GM19438 (cell line): ENCODE results near the gene HMGB3.
"Not testable (repeated sequence)": the region's sequence is repeated elsewhere in the genome, so short reads cannot be mapped to it uniquely, and the experiment has no call there.

ENCODE experiments used
- ATAC-seq: cut with Tn5 transposase; IDR thresholded peaks from one replicate; pipeline ENCODE4 v1.9.1; 2021; ENCODE audit warnings: low read depth; ENCODE audit not compliant: unreplicated experiment

HMGB3 gene

GRCh38 chrX:150975655-150976390 lies 7.3 kb upstream of the HMGB3 start:
- ATAC-seq = no peak

DNA sequence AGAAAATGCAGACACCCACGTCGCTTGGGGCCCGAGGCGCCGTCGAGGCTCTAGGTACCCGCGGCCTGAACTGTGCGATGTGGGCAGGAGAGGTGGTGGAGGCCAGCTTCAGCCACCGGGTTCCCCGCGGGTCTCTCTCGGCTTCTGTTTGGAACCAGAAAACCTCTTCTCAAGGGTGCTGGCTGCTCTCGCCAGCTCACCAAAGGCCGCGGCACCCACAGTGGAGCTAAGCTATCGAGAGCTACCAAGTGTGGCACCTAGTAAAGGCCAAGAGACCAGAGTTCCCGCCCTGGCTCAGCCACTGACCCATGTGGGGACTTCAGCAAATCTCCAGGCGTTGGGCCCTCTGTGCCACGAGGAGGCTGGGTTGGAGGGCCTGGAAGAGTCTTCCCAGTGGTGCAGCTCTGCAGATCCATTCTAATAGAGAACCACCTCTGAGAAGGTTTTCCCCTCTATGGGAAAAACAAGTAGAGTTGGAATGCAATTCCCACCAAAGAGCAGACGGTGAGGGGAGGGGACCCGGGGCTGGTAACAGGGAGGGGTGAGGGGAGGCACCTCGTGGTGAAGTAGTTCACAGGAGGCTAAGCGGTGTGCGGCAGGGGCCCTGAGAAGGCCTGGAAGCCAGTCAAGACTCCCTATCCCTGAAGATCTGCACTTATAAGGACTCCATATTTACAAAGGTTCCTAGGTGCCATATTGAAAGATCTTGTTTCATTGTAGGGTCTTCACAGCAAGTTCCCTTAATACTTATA lies 5.5 kb upstream of the HMGB3 start:
- no peak for ATAC-seq

DNA sequence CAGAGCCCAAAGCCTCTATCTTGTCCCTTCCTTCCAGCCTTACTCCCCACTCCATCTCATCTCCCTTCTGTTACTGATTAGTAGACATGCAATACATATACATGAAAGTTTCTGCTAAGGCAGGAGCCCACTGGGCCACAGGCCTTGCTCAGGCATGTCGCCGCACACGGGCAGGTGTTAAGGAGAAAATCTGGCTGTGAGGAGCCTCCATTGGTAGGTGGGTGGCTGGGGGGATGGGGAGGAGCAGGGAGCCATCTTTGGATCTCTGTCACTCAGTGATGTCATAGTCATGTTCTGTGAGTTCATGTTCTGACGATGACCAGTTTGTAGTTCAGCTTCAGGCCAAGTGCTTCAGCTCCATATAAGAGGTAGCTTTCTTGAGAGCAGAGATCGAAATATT lies 2.9 kb upstream of the HMGB3 start:
- no peak for ATAC-seq

- ATAC-seq = no peak
Observed at GRCh38 chrX:150980711-150981110, 2.4 kb upstream of the HMGB3 start.

DNA sequence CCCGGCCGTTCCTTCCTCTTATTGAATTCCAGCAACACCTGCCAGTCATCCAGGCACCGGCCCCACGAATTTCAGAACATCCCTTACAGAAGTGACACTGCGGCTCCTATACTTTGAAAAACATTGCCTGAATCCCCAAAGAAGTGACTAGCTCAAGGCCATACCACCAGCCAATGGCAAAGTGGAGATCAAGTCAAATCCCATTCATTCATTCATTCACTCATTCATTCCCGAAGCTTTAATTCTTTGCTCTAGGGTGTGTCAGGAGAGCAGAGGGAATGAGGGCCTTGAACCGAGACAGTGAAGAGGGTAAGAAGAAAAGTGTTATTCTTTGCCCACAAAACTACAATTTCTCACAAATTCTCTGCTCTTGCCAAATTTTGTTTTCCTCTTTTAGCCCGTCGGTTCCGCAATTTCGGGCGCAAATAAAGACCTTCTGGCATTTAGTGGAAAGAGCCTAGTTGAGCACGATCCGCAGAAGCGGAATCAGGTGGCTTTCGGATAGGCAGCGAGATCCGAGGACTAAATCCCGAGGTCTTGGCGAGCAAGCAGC lies 824 bp upstream of the HMGB3 start:
- no peak for ATAC-seq

DNA sequence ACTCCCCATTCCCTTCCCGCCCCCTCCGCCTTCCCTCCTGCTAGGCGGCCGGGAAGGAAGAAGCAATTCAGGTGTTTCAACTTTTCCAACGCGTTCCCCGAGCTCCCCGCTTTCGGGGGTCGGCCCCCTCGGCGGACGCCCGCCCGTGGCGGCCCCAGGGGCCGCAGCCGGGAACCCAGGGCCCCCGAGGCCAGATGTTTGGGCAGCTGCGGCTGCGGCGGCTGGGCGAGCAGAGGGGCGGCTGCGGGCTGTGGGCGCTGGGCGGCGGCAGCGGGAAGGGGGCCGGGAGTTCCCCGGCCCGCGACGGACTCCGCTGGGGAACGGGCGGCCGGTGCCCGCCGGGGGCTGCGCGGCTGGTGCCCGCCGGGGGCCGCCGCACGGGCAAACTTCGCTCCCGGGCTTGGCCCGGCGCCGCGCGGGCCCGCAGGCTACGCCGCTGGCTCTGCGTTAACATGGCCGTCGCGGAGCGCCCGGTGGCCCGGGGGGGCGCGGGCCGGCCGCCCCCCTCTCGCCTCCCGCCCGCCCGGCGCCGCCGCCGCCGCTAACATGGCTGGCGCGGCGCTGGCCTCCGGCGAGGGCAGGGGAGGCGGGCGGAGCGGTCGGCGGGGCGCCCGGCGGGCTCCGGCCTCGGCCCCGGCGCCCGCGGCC lies 510 bp downstream of the HMGB3 start:
- no peak for ATAC-seq

GRCh38 chrX:150984169-150984824 lies 1.2 kb downstream of the HMGB3 start:
- no peak for ATAC-seq

DNA sequence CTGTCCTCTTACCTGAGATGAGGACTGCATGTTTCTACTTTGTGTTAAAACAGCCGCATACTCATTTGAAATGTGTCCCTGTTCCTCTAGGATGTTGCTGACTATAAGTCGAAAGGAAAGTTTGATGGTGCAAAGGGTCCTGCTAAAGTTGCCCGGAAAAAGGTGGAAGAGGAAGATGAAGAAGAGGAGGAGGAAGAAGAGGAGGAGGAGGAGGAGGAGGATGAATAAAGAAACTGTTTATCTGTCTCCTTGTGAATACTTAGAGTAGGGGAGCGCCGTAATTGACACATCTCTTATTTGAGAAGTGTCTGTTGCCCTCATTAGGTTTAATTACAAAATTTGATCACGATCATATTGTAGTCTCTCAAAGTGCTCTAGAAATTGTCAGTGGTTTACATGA lies 4.6 kb downstream of the HMGB3 start:
- ATAC-seq = not testable (repeated sequence)

- no peak for ATAC-seq
Observed at GRCh38 chrX:150989420-150989819, 6.3 kb downstream of the HMGB3 start.

- no peak for ATAC-seq
Observed at GRCh38 chrX:150990910-150991309, 7.8 kb downstream of the HMGB3 start.

DNA sequence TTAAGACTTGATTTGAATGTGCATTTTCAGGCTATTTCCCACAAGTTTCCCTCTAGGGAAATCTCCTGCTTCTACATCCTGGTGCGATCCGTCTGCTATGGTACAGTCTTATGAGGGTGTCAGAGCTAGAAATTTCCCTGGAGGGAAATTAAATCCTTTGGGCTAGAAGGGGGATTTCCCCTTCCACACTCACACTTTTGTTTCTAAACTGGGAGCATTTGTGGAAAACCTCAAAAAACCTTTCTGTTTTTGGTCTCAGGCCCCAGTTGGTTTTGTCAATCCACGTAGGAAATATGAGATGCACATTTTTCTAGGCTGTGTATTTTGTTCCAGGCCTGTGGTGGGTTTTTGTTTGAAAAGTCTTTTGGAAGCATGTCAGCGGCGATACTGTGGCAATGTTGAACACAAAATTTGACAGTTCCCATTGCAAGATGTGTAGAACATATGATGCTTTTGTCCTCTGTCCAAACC lies 17.8 kb downstream of the HMGB3 start:
- ATAC-seq = no peak

- ATAC-seq = no peak
Observed at GRCh38 chrX:151004085-151004484, 20.9 kb downstream of the HMGB3 start.

DNA sequence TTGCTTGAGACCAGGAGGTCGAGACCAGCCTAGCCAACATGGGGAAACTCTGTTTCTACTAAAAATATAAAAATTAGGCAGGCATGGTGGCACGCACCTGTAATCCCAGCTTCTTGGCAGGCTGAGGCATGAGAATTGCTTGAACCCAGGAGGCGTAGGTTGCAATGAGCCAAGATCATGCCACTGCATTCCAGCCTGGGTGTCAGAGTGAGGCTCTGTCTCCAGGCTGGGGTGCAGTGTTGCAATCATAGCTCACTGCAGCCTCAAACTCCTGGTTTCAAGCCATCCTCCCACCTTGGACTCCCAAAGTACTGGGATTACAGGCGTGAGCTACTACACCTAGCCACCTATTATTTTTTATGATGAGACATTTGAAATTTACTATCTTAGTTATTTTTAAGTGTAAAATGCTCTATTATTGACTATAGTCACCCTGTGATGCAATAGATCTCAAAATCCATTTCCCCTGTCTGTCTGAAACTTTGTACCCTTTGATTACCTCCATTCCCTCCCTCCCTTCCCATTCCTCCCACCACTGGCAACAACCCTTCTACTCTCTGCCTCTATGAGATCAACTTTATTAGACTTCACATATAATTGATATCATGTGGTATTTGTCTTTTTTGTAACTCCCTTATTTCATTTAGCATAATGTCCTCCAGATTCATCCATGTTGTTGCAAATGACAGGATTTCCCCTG lies 23.4 kb downstream of the HMGB3 start:
- no peak for ATAC-seq

DNA sequence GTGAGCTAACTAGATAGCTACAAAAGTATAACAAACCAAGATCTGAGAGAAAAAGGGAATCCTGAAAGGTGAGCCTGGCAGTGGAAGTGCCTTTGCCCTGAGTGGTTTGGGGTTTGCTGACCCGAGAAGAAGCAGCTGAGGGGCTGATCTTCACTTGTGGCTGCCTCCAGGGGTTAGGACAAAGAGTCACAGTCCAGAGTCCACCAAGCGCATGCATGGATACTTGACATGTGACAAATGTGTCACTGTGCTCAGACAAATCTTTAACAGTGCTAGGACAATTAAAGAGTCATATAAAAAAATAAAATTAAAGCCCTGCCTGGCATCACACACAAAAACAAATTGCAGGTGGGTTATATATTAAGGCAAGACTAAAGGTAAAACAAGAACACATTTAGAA lies 26.4 kb downstream of the HMGB3 start:
- ATAC-seq = no peak

GRCh38 chrX:151013164-151013743 lies 30.1 kb downstream of the HMGB3 start:
- ATAC-seq = no peak

DNA sequence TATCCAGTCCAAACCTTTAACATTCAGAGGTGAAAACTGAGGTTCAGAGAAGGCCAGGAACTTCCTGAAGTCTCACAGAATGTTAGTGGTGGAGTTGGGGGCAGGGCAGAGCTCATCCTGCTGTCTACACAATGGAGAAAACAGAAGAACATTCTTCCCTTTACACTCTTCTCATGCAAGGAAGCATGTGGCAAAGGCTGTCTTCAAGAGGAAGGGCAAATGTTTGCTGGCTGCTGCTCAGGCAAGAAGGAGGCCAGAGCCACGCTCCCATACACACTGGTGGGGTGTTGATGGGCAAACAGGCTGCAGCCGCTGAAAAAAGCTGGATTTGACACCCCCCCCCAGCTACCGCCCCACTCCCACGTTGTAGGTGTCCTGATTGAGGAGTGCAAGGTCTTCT lies 32.5 kb downstream of the HMGB3 start:
- no peak for ATAC-seq

- ATAC-seq = no peak
Observed at GRCh38 chrX:151019856-151020255, 36.7 kb downstream of the HMGB3 start.

- no peak for ATAC-seq
Observed at GRCh38 chrX:151030845-151031244, 47.7 kb downstream of the HMGB3 start.

- no peak for ATAC-seq
Observed at GRCh38 chrX:151031391-151031975, 48.3 kb downstream of the HMGB3 start.
